Body of pancreas (tissue), 4 donors: ENCODE results near the gene MPND. TPM values are rescaled to one million over a fixed set of nuclear protein-coding genes. Genes with fewer than 3 reads are reported as not detected.

ENCODE experiments used
- ATAC-seq: fragments of 150-250 bp; one replicate; pipeline ENCODE4 v1.9.1; 2016
- DNase-seq, 4 donors: peaks; one replicate each; pipeline ENCODE4 v3.0.0-alpha.2; 2019
- H3K27ac ChIP-seq, 4 donors: fragments of 200-600 bp; sonication (generic); 1 replicate in 3 of 4; 2 replicates in 1 of 4; pipeline versions ENCODE4 v1.5.1 to v1.6.1; 2016 to 2019; ENCODE audit warnings: mild to moderate bottlenecking in 1 of 4, mixed read lengths in 1 of 4, moderate library complexity in 1 of 4
- H3K27me3 ChIP-seq, 2 donors: fragments of 200-600 bp; sonication (generic); one replicate each; pipeline ENCODE4 v1.6.0; 2016; ENCODE audit warnings: mild to moderate bottlenecking in 1 of 2
- H3K36me3 ChIP-seq, 2 donors: fragments of 200-600 bp; sonication (generic); replicated peaks in 1 of 2; 2 replicates each; pipeline ENCODE4 v1.5.1; 2016; ENCODE audit warnings: low read depth in 2 of 2; ENCODE audit not compliant: insufficient read depth in 1 of 2
- H3K4me1 ChIP-seq: fragments of 200-600 bp; sonication (generic); one replicate; pipeline ENCODE4 v1.6.0; 2016
- H3K4me3 ChIP-seq, 2 donors: fragments of 200-600 bp; sonication (generic); 1 replicate in 1 of 2; 2 replicates in 1 of 2; pipeline ENCODE4 v1.5.1; 2016 to 2019
- H3K9me3 ChIP-seq, 3 donors: fragments of 200-600 bp; sonication (generic); 1 replicate in 2 of 3; 2 replicates in 1 of 3; pipeline ENCODE4 v1.5.1; 2016
- CTCF ChIP-seq, 7 experiments: fragments of 450-650 bp in 4 of 7; fragments of 200-600 bp in 3 of 7; sonication (generic) in 3 of 7; IDR thresholded peaks; one replicate each; pipeline ENCODE4 v1.5.1; 2016 to 2019; ENCODE audit warnings: antibody characterized with exemption in 7 of 7
- POLR2A ChIP-seq, 3 donors: fragments of 450-650 bp; IDR thresholded peaks; one replicate each; pipeline ENCODE4 v1.6.1; 2016; ENCODE audit warnings: antibody characterized with exemption in 3 of 3, mild to moderate bottlenecking in 2 of 3
- WGBS, 2 donors: methylation state at CpG; one replicate each; pipeline ENCODE4 v1.1.5; 2017; 5-methylcytosine and 5-hydroxymethylcytosine counted together
- intact Hi-C: fragments of 100-400 bp; cut with DNase I; formaldehyde crosslinking; loops from one replicate; pipeline ENCODE4 v1.15.1; 2023
- total RNA-seq, 2 donors: library from RNA; depleted of rRNA; stranded (reverse); fragments of >200 nt; gene quantifications; one replicate each; pipeline ENCODE4 v1.1.0, GENCODE V29; 2016

The MPND gene
- total RNA-seq, 2 donors from 2014 or later: 0.99 to 7.5 TPM

DNA sequence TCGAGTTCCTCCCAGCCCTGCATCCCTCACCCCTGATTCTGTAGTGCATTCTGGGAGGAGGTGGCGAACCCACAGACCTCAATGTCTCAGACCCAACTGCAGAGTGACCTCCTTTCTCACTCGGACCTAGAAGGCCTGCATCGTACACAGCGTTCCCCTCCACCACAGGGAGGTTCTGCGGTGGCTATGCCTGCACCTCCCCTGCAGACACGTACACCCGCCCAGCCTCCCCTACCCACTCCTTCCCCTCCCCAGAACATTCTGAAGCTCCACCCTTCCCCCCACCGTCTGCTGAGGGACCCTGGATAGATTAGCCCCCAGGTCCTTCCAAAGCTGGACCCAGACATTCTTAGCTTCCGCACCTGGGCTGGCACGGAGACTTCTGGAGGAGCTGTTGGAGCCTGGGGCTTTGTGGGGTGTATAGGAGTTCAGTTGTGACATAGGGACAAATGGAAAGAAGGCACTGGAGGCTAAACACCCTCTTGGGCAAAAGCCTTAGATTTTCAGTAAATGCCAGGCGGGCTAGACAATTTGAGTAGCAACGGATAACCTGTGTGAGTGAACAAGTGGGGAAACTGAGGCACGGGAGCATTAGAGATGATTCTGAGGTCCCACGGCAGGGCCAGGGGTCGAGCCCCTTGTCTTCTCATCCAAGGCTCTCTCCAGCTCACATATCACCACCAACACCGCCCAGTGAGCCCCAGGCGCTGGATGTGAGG is 39.4 kb upstream of the MPND start:
- intact Hi-C loops: no loop called here
- DNase-seq (no peak), ATAC-seq (no peak)
- no peaks in the 10 kb centered on the region for H3K9me3 ChIP-seq
- no peaks in the 10 kb centered on the region for H3K36me3 ChIP-seq
- TF ChIP-seq CTCF (IDR thresholded peaks at IDR 0.05): no peak
- TF ChIP-seq POLR2A (IDR thresholded peaks at IDR 0.05): no peak
- no peak overlapping the region for H3K27ac ChIP-seq
- peaks cover 5% of the 10 kb centered on the region for H3K4me1 ChIP-seq
- H3K4me3 ChIP-seq: no peak overlapping the region
- H3K27me3 ChIP-seq: peaks cover 0 to 9% of the 10 kb centered on the region in 2 donors
- 36 to 43% methylated on average over 18 of the region's 18 CpGs for WGBS, 2 donors

GRCh38 chr19:4304538-4305256 is 38.7 kb upstream of the MPND start, which contains the start of gene FSD1:
Gene FSD1 (plus strand): TSS chr19:4304598. CDS start chr19:4304747, 149 bp downstream.
- H3K27me3 ChIP-seq: peaks cover 0 to 9% of the 10 kb centered on the region in 2 donors
- intact Hi-C loops: no loop called here
- DNase-seq (no peak), ATAC-seq (no peak)
- no peaks in the 10 kb centered on the region for H3K9me3 ChIP-seq
- TF ChIP-seq CTCF (IDR thresholded peaks at IDR 0.05): no peak
- no peak for TF ChIP-seq POLR2A (IDR thresholded peaks at IDR 0.05)
- WGBS, 2 donors: 3 to 5% methylated on average over 8 to 29 of the region's 63 CpGs
- no peak within 1 kb of the TSS for H3K4me3 ChIP-seq
- no peaks in the 10 kb centered on the region for H3K36me3 ChIP-seq
- no peak within 1 kb of the TSS for H3K27ac ChIP-seq
- H3K4me1 ChIP-seq: peaks cover 5% of the 10 kb centered on the region

DNA sequence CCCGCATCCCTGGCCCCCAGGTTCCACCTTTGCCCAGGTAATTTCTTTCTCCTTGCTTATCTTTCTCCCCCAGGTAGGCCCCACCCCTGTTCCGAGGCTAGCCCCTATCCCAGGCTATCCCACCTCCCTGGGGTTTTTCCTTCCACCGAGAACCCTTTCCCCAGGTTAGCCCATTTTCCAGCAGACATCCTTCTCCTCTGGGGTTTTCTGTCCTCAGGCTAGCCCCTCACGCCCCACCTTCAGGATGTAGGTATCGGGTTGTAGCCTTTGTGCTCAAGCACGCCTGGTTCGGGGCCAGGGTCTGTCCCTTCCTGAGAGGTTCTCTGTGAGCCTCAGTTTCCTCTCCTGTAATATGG is 38.1 kb upstream of the MPND start:
- Histone ChIP-seq H3K4me3 (no peak overlapping the region), H3K4me1 (peaks cover 5% of the 10 kb centered on the region), H3K36me3 (no peaks in the 10 kb centered on the region), H3K27me3 (peaks cover 0 to 9% of the 10 kb centered on the region in 2 donors), H3K9me3 (no peaks in the 10 kb centered on the region), H3K27ac (no peak overlapping the region)
- no peak for ATAC-seq
- no peak for TF ChIP-seq POLR2A (IDR thresholded peaks at IDR 0.05)
- no peak for TF ChIP-seq CTCF (IDR thresholded peaks at IDR 0.05)
- WGBS, 2 donors: 47 to 57% methylated on average over 3 to 7 of the region's 7 CpGs
- intact Hi-C loops: no loop called here
- no peak for DNase-seq

DNA sequence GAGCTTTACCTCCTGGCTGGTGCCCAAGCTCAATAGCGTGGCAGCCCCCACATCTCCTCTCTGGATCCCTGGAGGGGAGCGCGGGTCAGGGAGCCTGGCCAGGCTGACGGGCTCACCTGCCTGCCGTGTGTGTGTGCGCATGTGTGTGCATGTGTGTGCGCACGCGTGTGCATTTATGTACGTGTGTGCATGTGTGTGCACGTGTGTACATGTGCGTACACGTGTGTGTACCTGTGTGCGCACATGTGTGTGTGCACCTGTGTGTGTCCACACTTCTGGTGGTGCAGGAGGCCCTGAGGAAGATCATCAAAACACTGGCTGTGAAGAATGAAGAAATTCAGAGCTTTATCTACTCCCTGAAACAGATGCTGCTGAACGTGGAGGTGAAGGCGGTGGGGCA is 37.7 kb upstream of the MPND start:
- Histone ChIP-seq H3K27me3 (peaks cover 0 to 9% of the 10 kb centered on the region in 2 donors), H3K9me3 (no peaks in the 10 kb centered on the region), H3K27ac (no peak overlapping the region), H3K4me1 (peaks cover 5% of the 10 kb centered on the region), H3K36me3 (no peaks in the 10 kb centered on the region), H3K4me3 (no peak overlapping the region)
- ATAC-seq (no peak), DNase-seq (no peak)
- 59 to 68% methylated on average over 4 to 14 of the region's 16 CpGs for WGBS, 2 donors
- TF ChIP-seq POLR2A (IDR thresholded peaks at IDR 0.05) (no peak), CTCF (IDR thresholded peaks at IDR 0.05) (peak in 1 of 7 experiments; percentile 15)
- intact Hi-C loops: no loop called here
